ENCODE data around the gene M6PR.

- TF ChIP-seq POLR2A (IDR thresholded peaks at IDR 0.05) (peak; percentile 85), EP300 (IDR thresholded peaks at IDR 0.05; ENCODE audit: low read depth) (no peak), CTCF (IDR thresholded peaks at IDR 0.05) (peak; percentile 27 to 49 (median 38)), POLR2AphosphoS5 (IDR thresholded peaks at IDR 0.05) (peak; percentile 75 to 90 (median 83))
Measured at GRCh38 chr12:8949342-8950220, at the start of gene M6PR.
